ENCODE measurements around the gene SBF2. TPM values are rescaled to one million over a fixed set of nuclear protein-coding genes. Genes with fewer than 3 reads are reported as not detected.

SBF2 gene
- total RNA-seq, 1 experiment from 2014 or later = 31.3 TPM

- no peak for DNase-seq
- Histone ChIP-seq H3K27ac (ENCODE audit: low read length) (no peak overlapping the region), H3K9me2 (replicated peaks; ENCODE audit: low read length) (no peaks in the 10 kb centered on the region), H3K9me3 (ENCODE audit: low read length) (no peaks in the 10 kb centered on the region), H2AFZ (ENCODE audit: low read length) (no peak overlapping the region), H3K79me2 (ENCODE audit: low read length) (peaks cover 39% of the 10 kb centered on the region), H3K4me3 (ENCODE audit: low read length) (no peak overlapping the region), H3K9ac (ENCODE audit: low read length) (no peak overlapping the region), H3K4me2 (ENCODE audit: low read length) (no peak overlapping the region), H3K27me3 (ENCODE audit: low read length) (no peaks in the 10 kb centered on the region), H3K4me1 (ENCODE audit: insufficient read depth, low read length) (no peaks in the 10 kb centered on the region), H3F3A (ENCODE audit: low read length, unreplicated experiment) (no peaks in the 10 kb centered on the region), H3K36me3 (ENCODE audit: low read depth, low read length) (no peaks in the 10 kb centered on the region; the same call in 1 of the 2 replicates), H4K20me1 (ENCODE audit: low read length) (no peaks in the 10 kb centered on the region)
- no peak for TF ChIP-seq EZH2phosphoT487 (IDR thresholded peaks at IDR 0.05; ENCODE audit: borderline replicate concordance, low read length)
- no peak for TF ChIP-seq CTCF (conservative IDR thresholded peaks at IDR 0.05; ENCODE audit: low read depth, low read length)
- no peak for TF ChIP-seq EZH2 (IDR thresholded peaks at IDR 0.05; ENCODE audit: low read length, unreplicated experiment)
- ATAC-seq = no peak
- BruUV-seq (replicated peaks) = no TSS peak
- intact Hi-C loops (cut with micrococcal nuclease) = no loop called here
- CTCF ChIA-PET = no interaction called here
- POLR2A ChIA-PET (ENCODE audit: unreplicated experiment) = interaction anchor here (0.7 kb wide), 1 partner anchor 169 kb away, joined by 3 read pairs; no protein-coding TSS in a partner anchor
Observed at GRCh38 chr11:10243896-10244575, 50.0 kb downstream of the SBF2 start.

DNA sequence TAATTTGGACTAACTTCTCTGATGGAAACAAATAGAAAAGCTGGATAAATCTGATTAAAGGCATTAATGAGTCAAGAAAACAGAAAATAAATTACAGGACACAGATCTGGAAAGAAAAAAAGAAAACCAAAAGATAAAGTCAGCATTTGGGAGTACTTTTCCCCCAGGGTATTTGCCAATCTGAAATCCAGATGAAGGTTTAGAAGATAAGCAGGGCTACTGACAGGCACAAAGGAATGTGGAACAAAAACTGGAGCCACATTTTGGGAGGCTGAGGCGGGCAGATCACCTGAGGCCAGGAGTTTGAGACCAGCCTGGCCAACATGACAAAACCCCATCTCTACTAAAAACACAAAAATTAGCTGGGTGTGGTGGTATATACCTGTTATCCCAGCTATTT, 57.2 kb downstream of the SBF2 start:
- ChIA-PET CTCF (interaction anchor here (0.6 kb wide), 2 partner anchors 73 to 456 kb away, joined by 3 read pairs; no protein-coding TSS in a partner anchor), POLR2A (ENCODE audit: unreplicated experiment) (no interaction called here)
- BruUV-seq (replicated peaks) = no TSS peak

More for the DNA sequence above, 57.2 kb downstream of the SBF2 start:
- H3F3A ChIP-seq (ENCODE audit: low read length, unreplicated experiment) = no peaks in the 10 kb centered on the region
- H3K9me3 ChIP-seq (ENCODE audit: low read length) = no peaks in the 10 kb centered on the region
- no peak for ATAC-seq
- no peak overlapping the region for H3K27ac ChIP-seq (ENCODE audit: low read length)
- no peak for DNase-seq
- H3K79me2 ChIP-seq (ENCODE audit: low read length) = peaks cover 40% of the 10 kb centered on the region
- H4K20me1 ChIP-seq (ENCODE audit: low read length) = no peaks in the 10 kb centered on the region
- no peaks in the 10 kb centered on the region for H3K36me3 ChIP-seq (ENCODE audit: low read depth, low read length)
- no peak overlapping the region for H3K4me2 ChIP-seq (ENCODE audit: low read length)
- no peak overlapping the region for H2AFZ ChIP-seq (ENCODE audit: low read length)
- peaks cover 14% of the 10 kb centered on the region; the same call in 1 of the 2 replicates for H3K4me1 ChIP-seq (ENCODE audit: insufficient read depth, low read length)
- H3K9ac ChIP-seq (ENCODE audit: low read length) = no peak overlapping the region
- no peak for TF ChIP-seq EZH2 (IDR thresholded peaks at IDR 0.05; ENCODE audit: low read length, unreplicated experiment)
- no peak for TF ChIP-seq CTCF (conservative IDR thresholded peaks at IDR 0.05; ENCODE audit: low read depth, low read length)
- no peak for TF ChIP-seq EZH2phosphoT487 (IDR thresholded peaks at IDR 0.05; ENCODE audit: borderline replicate concordance, low read length)
- H3K9me2 ChIP-seq (replicated peaks; ENCODE audit: low read length) = no peaks in the 10 kb centered on the region
- no peak overlapping the region for H3K4me3 ChIP-seq (ENCODE audit: low read length)
- intact Hi-C loops (cut with micrococcal nuclease) = no loop called here
- no peaks in the 10 kb centered on the region for H3K27me3 ChIP-seq (ENCODE audit: low read length)
